Fibroblast of lung (primary cell): ENCODE data around the gene OSTM1. TPM values are rescaled to one million over a fixed set of nuclear protein-coding genes. Genes with fewer than 3 reads are reported as not detected.
"Not testable (repeated sequence)": the region's sequence is repeated elsewhere in the genome, so short reads cannot be mapped to it uniquely, and the experiment has no call there.

Source experiments
- DNase-seq, 2 donors: peaks; one replicate each; pipeline versions ENCODE4 v3.0.0 to v3.0.0-alpha.2; 2010; ENCODE audit warnings: low read depth in 2 of 2
- H2AFZ ChIP-seq: 2 replicates; pipeline ENCODE4 v1.5.1; 2012; ENCODE audit warnings: low read length, control low read depth, inconsistent platforms
- H3K27ac ChIP-seq: 2 replicates; pipeline ENCODE4 v1.5.1; 2011; ENCODE audit warnings: low read length, control low read depth; ENCODE audit not compliant: insufficient read depth
- H3K27me3 ChIP-seq: 2 replicates; pipeline ENCODE4 v1.5.1; 2011; ENCODE audit warnings: mild to moderate bottlenecking, low read length; ENCODE audit not compliant: control insufficient read depth, insufficient read depth
- H3K36me3 ChIP-seq: 2 replicates; pipeline ENCODE4 v1.5.1; 2011; ENCODE audit warnings: low read length; ENCODE audit not compliant: control insufficient read depth, insufficient read depth
- H3K4me1 ChIP-seq: 2 replicates; pipeline ENCODE4 v1.5.1; 2011; ENCODE audit warnings: low read length; ENCODE audit not compliant: control insufficient read depth, insufficient read depth; ENCODE audit errors: extremely low read depth
- H3K4me2 ChIP-seq: 2 replicates; pipeline ENCODE4 v1.5.1; 2011; ENCODE audit warnings: low read length, control low read depth; ENCODE audit not compliant: insufficient read depth; ENCODE audit errors: extremely low read depth
- H3K4me3 ChIP-seq, 4 experiments: fragments of 200-600 bp in 1 of 4; sonication (generic) in 1 of 4; replicated peaks in 1 of 4; 2 replicates each; pipeline ENCODE4 v1.5.1; 2011 to 2016; ENCODE audit warnings: low read length in 4 of 4, low read depth in 3 of 4, mild to moderate bottlenecking in 3 of 4, control low read depth in 2 of 4, inconsistent platforms in 1 of 4, mixed read lengths in 1 of 4; ENCODE audit not compliant: insufficient read depth in 1 of 4; ENCODE audit errors: control extremely low read depth in 1 of 4
- H3K79me2 ChIP-seq: 2 replicates; pipeline ENCODE4 v1.5.1; 2012; ENCODE audit warnings: mild to moderate bottlenecking, low read length, inconsistent platforms; ENCODE audit not compliant: control insufficient read depth, insufficient read depth
- H3K9ac ChIP-seq: 2 replicates; pipeline ENCODE4 v1.5.1; 2011; ENCODE audit warnings: mild to moderate bottlenecking, low read length, control low read depth; ENCODE audit not compliant: insufficient read depth
- H3K9me3 ChIP-seq: 2 replicates; pipeline ENCODE4 v1.5.1; 2012; ENCODE audit warnings: low read depth, low read length; ENCODE audit not compliant: control insufficient read depth, insufficient read depth
- H4K20me1 ChIP-seq: 2 replicates; pipeline ENCODE4 v1.5.1; 2011; ENCODE audit warnings: low read length; ENCODE audit not compliant: control insufficient read depth, insufficient read depth; ENCODE audit errors: extremely low read depth
- EZH2 ChIP-seq: IDR thresholded peaks from 2 replicates; pipeline ENCODE4 v1.5.1; 2012; ENCODE audit warnings: low read length, control low read depth, mild to moderate bottlenecking; ENCODE audit errors: missing control alignments
- polyA plus RNA-seq, 2 donors: library from polyadenylated mRNA; depleted of rRNA in 1 of 2; stranded (reverse) in 1 of 2; unstranded in 1 of 2; fragments of >200 nt; gene quantifications; 2 replicates each; pipeline ENCODE4 v1.2.1, GENCODE V29; 2011 to 2012; ENCODE audit warnings: missing spikeins in 1 of 2
- total RNA-seq: library from RNA; depleted of rRNA; stranded (reverse); fragments of >200 nt; gene quantifications from 2 replicates; pipeline ENCODE4 v1.2.1, GENCODE V29; 2014
- TF ChIP-seq, protein P1 (sequence below), 2 donors: IDR thresholded peaks in 1 of 2; conservative IDR thresholded peaks in 1 of 2; 1 replicate in 1 of 2; 2 replicates in 1 of 2; pipeline ENCODE4 v1.5.1; 2011 to 2012; ENCODE audit warnings: low read length in 2 of 2, control low read depth in 1 of 2, inconsistent platforms in 1 of 2, low read depth in 1 of 2, mild to moderate bottlenecking in 1 of 2

OSTM1 gene
- total and polyA plus RNA-seq, 2 donors (not counting 1 experiment from before 2014, with no cell fraction given), result 31.9 to 37.0 TPM

GRCh38 chr6:108013787-108014439 is 60.6 kb downstream of the OSTM1 start:
- Histone ChIP-seq H3K4me2 (no peak overlapping the region), H3K27me3 (no peaks in the 10 kb centered on the region), H4K20me1 (no peaks in the 10 kb centered on the region), H3K9me3 (no peaks in the 10 kb centered on the region), H2AFZ (no peak overlapping the region), H3K36me3 (no peaks in the 10 kb centered on the region), H3K4me3 (no peak overlapping the region), H3K79me2 (no peaks in the 10 kb centered on the region), H3K9ac (no peak overlapping the region), H3K4me1 (no peaks in the 10 kb centered on the region), H3K27ac (no peak overlapping the region)
- TF ChIP-seq, protein P1, sequence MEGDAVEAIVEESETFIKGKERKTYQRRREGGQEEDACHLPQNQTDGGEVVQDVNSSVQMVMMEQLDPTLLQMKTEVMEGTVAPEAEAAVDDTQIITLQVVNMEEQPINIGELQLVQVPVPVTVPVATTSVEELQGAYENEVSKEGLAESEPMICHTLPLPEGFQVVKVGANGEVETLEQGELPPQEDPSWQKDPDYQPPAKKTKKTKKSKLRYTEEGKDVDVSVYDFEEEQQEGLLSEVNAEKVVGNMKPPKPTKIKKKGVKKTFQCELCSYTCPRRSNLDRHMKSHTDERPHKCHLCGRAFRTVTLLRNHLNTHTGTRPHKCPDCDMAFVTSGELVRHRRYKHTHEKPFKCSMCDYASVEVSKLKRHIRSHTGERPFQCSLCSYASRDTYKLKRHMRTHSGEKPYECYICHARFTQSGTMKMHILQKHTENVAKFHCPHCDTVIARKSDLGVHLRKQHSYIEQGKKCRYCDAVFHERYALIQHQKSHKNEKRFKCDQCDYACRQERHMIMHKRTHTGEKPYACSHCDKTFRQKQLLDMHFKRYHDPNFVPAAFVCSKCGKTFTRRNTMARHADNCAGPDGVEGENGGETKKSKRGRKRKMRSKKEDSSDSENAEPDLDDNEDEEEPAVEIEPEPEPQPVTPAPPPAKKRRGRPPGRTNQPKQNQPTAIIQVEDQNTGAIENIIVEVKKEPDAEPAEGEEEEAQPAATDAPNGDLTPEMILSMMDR (conservative IDR thresholded peaks at IDR 0.05 in 1 of 2, IDR thresholded peaks at IDR 0.05 in 1 of 2; ENCODE audit: low read depth in 1 of 2, low read length in 2 of 2), result no peak
- TF ChIP-seq EZH2, result no peak
- DNase-seq, result no peak

DNA sequence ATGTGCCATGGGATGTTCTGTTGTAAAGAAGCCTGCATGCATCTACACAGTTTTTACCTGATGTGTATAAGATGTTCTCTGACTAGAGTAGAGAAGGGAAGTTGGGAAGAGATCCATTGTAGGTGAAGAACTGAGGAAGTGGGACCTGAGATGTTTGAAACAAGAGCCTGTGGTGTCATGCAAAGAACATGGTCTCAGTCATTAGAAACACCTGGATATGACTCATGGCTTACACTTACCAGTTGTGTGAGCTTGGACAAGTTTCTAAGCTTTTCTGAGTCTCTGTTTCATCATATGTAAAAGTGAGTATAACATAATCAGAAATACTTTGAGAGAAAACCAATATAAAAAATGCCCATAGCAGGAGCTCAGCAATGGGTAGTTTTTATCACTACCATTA is 64.6 kb downstream of the OSTM1 start:
- no peaks in the 10 kb centered on the region for H3K4me1 ChIP-seq
- no peaks in the 10 kb centered on the region for H3K9me3 ChIP-seq
- no peaks in the 10 kb centered on the region for H4K20me1 ChIP-seq
- H3K27me3 ChIP-seq, result no peaks in the 10 kb centered on the region
- no peaks in the 10 kb centered on the region for H3K36me3 ChIP-seq
- no peak overlapping the region for H3K9ac ChIP-seq
- no peak overlapping the region for H3K27ac ChIP-seq
- no peak overlapping the region for H3K4me3 ChIP-seq
- H3K4me2 ChIP-seq, result no peak overlapping the region
- H2AFZ ChIP-seq, result no peak overlapping the region
- TF ChIP-seq EZH2, result no peak
- TF ChIP-seq, protein P1 (conservative IDR thresholded peaks at IDR 0.05 in 1 of 2, IDR thresholded peaks at IDR 0.05 in 1 of 2; ENCODE audit: low read depth in 1 of 2, low read length in 2 of 2), result no peak
- DNase-seq, result no peak
- H3K79me2 ChIP-seq, result no peaks in the 10 kb centered on the region

GRCh38 chr6:108009258-108009657 is 65.3 kb downstream of the OSTM1 start:
- not testable (repeated sequence) for H3K79me2 ChIP-seq, H3K4me2 ChIP-seq, H3K27ac ChIP-seq, DNase-seq, H4K20me1 ChIP-seq, H3K27me3 ChIP-seq, H3K4me1 ChIP-seq, H2AFZ ChIP-seq, H3K4me3 ChIP-seq, H3K9me3 ChIP-seq, H3K9ac ChIP-seq, H3K36me3 ChIP-seq
